Breast epithelium (tissue), 4 donors: Measurements from ENCODE around the gene NMD3. TPM values are rescaled to one million over a fixed set of nuclear protein-coding genes. Genes with fewer than 3 reads are reported as not detected.

Experiments used
- DNase-seq, 2 donors: peaks; one replicate each; pipeline ENCODE4 v3.0.0-alpha.2; 2019; ENCODE audit warnings: low spot score in 2 of 2
- H3K27ac ChIP-seq, 2 donors: fragments of 200-600 bp; sonication (generic) in 1 of 2; one replicate each; pipeline ENCODE4 v1.5.1; 2016 to 2019; ENCODE audit warnings: mild to moderate bottlenecking in 1 of 2
- H3K27me3 ChIP-seq, 2 donors: fragments of 200-600 bp; sonication (generic) in 1 of 2; one replicate each; pipeline versions ENCODE4 v1.5.1 to v1.6.0; 2017 to 2019; ENCODE audit warnings: control low read depth in 1 of 2, mild to moderate bottlenecking in 1 of 2
- H3K36me3 ChIP-seq: fragments of 200-600 bp; one replicate; pipeline ENCODE4 v1.5.1; 2019
- H3K4me1 ChIP-seq, 2 donors: fragments of 200-600 bp; sonication (generic); one replicate each; pipeline ENCODE4 v1.5.1; 2016 to 2019; ENCODE audit warnings: control low read depth in 1 of 2
- H3K4me3 ChIP-seq, 3 donors: fragments of 200-600 bp; sonication (generic); 1 replicate in 2 of 3; 2 replicates in 1 of 3; pipeline ENCODE4 v1.5.1; 2016 to 2019; ENCODE audit warnings: mild to moderate bottlenecking in 3 of 3, moderate library complexity in 2 of 3
- H3K9me3 ChIP-seq, 2 donors: fragments of 200-600 bp; sonication (generic) in 1 of 2; one replicate each; pipeline ENCODE4 v1.5.1; 2016 to 2019; ENCODE audit warnings: control low read depth in 1 of 2
- POLR2A ChIP-seq: fragments of 450-650 bp; IDR thresholded peaks from one replicate; pipeline ENCODE4 v1.6.1; 2016; ENCODE audit warnings: antibody characterized with exemption, mild to moderate bottlenecking, moderate library complexity
- POLR2AphosphoS5 ChIP-seq, 3 donors: sonication (generic); formaldehyde crosslinking; IDR thresholded peaks; one replicate each; pipeline ENCODE4 v1.6.1; 2017; ENCODE audit warnings: antibody characterized with exemption in 3 of 3
- intact Hi-C: fragments of 100-400 bp; cut with DNase I; formaldehyde crosslinking; loops from one replicate; pipeline ENCODE4 v1.15.1; 2023; ENCODE audit warnings: low total_unique reads
- total RNA-seq, 3 donors: library from RNA; depleted of rRNA; stranded (reverse); fragments of >200 nt; gene quantifications; one replicate each; pipeline ENCODE4 v1.1.0, GENCODE V29; 2016
- TF ChIP-seq, protein P1 (sequence below), 3 donors: fragments of 450-650 bp; IDR thresholded peaks; one replicate each; pipeline ENCODE4 v1.5.1; 2016 to 2017; ENCODE audit warnings: antibody characterized with exemption in 3 of 3, mild to moderate bottlenecking in 3 of 3, moderate library complexity in 3 of 3

The NMD3 gene
- total RNA-seq, 3 donors from 2014 or later, result 53.3 to 69.7 (median 56.0) TPM

DNA sequence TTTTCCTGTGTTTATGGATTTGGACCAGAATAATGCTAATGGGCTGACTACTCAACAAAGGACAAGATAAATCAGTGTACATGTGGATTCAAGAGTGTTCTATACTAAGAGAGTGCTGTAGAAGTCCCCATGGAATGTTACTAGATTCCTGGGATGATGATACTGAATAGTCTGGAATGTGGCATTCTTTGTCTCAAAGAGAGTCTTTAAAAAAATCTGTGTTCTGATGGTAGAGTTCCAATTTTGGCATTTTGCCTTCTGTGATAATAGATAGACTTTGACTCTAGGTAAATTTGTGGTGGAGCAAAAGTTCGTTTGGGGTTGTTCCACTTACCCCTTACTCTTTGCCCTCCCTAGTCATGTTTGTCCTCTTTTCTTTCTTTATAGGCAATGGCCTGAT, 43.7 kb downstream of the NMD3 start:
- no peaks in the 10 kb centered on the region for H3K27me3 ChIP-seq
- no peaks in the 10 kb centered on the region for H3K9me3 ChIP-seq
- DNase-seq, result no peak
- no peak overlapping the region for H3K4me3 ChIP-seq
- intact Hi-C loops, result no loop called here
- H3K36me3 ChIP-seq, result no peaks in the 10 kb centered on the region
- TF ChIP-seq POLR2AphosphoS5 (IDR thresholded peaks at IDR 0.05) (no peak), POLR2A (no peak)
- TF ChIP-seq, protein P1, sequence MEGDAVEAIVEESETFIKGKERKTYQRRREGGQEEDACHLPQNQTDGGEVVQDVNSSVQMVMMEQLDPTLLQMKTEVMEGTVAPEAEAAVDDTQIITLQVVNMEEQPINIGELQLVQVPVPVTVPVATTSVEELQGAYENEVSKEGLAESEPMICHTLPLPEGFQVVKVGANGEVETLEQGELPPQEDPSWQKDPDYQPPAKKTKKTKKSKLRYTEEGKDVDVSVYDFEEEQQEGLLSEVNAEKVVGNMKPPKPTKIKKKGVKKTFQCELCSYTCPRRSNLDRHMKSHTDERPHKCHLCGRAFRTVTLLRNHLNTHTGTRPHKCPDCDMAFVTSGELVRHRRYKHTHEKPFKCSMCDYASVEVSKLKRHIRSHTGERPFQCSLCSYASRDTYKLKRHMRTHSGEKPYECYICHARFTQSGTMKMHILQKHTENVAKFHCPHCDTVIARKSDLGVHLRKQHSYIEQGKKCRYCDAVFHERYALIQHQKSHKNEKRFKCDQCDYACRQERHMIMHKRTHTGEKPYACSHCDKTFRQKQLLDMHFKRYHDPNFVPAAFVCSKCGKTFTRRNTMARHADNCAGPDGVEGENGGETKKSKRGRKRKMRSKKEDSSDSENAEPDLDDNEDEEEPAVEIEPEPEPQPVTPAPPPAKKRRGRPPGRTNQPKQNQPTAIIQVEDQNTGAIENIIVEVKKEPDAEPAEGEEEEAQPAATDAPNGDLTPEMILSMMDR (IDR thresholded peaks at IDR 0.05), result no peak
- H3K4me1 ChIP-seq, result no peaks in the 10 kb centered on the region
- no peak overlapping the region for H3K27ac ChIP-seq

DNA sequence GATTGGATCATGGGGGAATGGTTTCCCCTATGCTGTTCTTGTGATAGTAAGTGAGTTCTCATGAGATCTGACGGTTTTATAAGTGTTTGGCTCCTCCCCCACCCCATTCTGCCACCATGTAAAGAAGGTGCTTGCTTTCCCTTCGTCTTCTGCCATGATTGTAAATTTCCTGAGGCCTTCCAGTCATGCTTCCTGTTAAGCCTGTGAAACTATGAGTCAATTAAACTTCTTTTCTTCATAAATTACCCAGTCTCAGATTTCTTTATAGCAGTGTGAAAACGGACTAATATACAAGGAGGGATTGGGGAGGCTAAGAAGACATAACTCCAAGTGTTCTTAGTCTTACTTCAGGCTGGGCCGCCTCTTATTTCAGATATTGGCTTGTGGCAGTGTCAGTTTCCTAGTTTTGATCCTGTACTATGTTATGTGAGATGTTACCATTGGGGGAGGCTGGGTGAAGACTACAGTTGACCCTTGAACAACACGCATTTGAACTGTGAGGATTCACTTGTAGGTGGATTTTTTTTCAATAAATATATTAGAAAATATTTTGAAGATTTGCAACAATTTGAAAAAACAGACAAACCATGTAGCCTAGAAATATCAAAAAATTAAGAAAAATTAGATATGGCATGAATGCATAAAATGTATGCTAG, 44.9 kb downstream of the NMD3 start:
- H3K4me3 ChIP-seq, result no peak overlapping the region
- DNase-seq, result no peak
- H3K9me3 ChIP-seq, result no peaks in the 10 kb centered on the region
- H3K27me3 ChIP-seq, result no peaks in the 10 kb centered on the region
- intact Hi-C loops, result no loop called here
- H3K4me1 ChIP-seq, result no peaks in the 10 kb centered on the region
- H3K27ac ChIP-seq, result no peak overlapping the region
- H3K36me3 ChIP-seq, result no peaks in the 10 kb centered on the region
- TF ChIP-seq POLR2AphosphoS5 (IDR thresholded peaks at IDR 0.05), result no peak
- TF ChIP-seq POLR2A, result no peak
- TF ChIP-seq, protein P1 (IDR thresholded peaks at IDR 0.05), result no peak

DNA sequence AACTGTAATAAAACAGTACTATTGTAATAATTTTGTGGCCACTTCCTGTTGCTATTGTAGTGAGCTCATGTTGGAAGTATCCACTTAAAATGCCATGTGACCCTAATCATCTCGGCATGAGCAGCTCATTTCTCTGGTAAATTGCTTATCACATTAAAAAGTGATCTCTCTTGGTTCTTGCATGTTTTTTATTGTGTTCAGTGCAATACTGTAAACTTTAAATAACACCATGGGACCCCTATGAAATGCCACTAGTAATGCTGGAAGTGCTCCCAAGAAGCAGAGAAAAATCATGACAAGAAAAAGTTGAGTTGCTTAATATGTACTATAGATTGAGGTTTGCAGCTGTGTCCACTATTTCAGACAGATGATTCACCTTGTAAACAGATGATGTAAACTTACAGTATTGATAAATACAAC, 45.6 kb downstream of the NMD3 start:
- intact Hi-C loops, result no loop called here

DNA sequence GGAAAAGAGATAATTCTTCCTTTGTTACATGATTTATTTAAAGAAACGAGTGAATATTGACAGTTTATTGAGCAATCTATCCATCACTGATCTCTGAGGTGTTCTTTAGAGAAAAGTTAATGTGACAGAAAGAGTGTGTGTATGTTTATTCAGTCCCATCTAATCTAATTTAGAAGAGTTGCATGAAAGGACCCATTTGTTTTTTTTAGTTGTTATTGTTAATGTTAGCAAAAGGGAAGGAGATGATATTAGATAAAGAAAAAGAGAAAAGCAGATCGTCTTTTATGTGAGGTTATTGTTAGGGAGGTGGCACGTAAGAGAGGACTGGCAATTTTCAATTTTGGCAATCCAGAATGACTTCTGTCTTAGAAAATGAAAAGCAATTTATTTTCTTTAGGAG, 46.5 kb downstream of the NMD3 start:
- TF ChIP-seq, protein P1 (IDR thresholded peaks at IDR 0.05), result no peak
- TF ChIP-seq POLR2AphosphoS5 (IDR thresholded peaks at IDR 0.05) (no peak), POLR2A (no peak)
- no peak for DNase-seq
- intact Hi-C loops, result no loop called here

More for the DNA sequence above, 45.6 kb downstream of the NMD3 start:
- Histone ChIP-seq H3K4me3 (no peak overlapping the region), H3K9me3 (no peaks in the 10 kb centered on the region), H3K4me1 (no peaks in the 10 kb centered on the region), H3K27me3 (no peaks in the 10 kb centered on the region), H3K36me3 (no peaks in the 10 kb centered on the region), H3K27ac (no peak overlapping the region)
- DNase-seq, result no peak
- no peak for TF ChIP-seq POLR2A
- TF ChIP-seq, protein P1 (IDR thresholded peaks at IDR 0.05), result no peak
- TF ChIP-seq POLR2AphosphoS5 (IDR thresholded peaks at IDR 0.05), result no peak

DNA sequence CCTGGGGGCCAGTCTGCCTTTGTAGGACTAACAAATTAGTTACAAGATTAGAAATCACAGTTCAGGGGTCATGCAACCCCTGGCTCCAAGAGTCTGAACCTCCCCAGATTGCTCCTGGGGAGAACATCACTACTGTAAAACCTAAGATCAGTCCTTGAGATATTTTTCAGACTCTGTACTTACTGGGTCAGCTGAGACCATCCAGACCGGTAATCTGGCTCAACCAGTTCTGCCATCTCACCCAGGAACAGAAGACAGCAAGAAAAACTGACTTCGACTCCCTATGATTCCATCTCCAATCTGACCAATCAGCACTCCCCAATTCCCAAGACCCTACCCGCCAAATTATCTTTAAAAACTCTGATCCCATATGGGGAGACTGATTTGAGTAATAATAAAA, 47.5 kb downstream of the NMD3 start:
- intact Hi-C loops, result no loop called here
- Histone ChIP-seq H3K4me1 (no peaks in the 10 kb centered on the region), H3K27ac (no peak overlapping the region), H3K27me3 (no peaks in the 10 kb centered on the region), H3K4me3 (no peak overlapping the region), H3K9me3 (no peaks in the 10 kb centered on the region), H3K36me3 (no peaks in the 10 kb centered on the region)
- TF ChIP-seq, protein P1 (IDR thresholded peaks at IDR 0.05), result no peak
- TF ChIP-seq POLR2AphosphoS5 (IDR thresholded peaks at IDR 0.05) (no peak), POLR2A (no peak)
- no peak for DNase-seq

More for the DNA sequence above, 46.5 kb downstream of the NMD3 start:
- Histone ChIP-seq H3K4me3 (no peak overlapping the region), H3K9me3 (no peaks in the 10 kb centered on the region), H3K4me1 (no peaks in the 10 kb centered on the region), H3K27me3 (no peaks in the 10 kb centered on the region), H3K36me3 (no peaks in the 10 kb centered on the region), H3K27ac (no peak overlapping the region)
